Stimulated activated CD8-positive, alpha-beta memory T cell treated with anti-CD3 and anti-CD28 coated beads, Interleukin-15, amount 100 ng/mL, for 48 hours (primary cell): Measurements from ENCODE around the gene ADD2.
"Not testable (repeated sequence)": the region's sequence is repeated elsewhere in the genome, so short reads cannot be mapped to it uniquely, and the experiment has no call there.

Experiments used
- DNase-seq, 2 donors: peaks; one replicate each; pipeline ENCODE4 v3.0.0-alpha.2; 2020; ENCODE audit warnings: low read depth in 2 of 2

The ADD2 gene, protein sequence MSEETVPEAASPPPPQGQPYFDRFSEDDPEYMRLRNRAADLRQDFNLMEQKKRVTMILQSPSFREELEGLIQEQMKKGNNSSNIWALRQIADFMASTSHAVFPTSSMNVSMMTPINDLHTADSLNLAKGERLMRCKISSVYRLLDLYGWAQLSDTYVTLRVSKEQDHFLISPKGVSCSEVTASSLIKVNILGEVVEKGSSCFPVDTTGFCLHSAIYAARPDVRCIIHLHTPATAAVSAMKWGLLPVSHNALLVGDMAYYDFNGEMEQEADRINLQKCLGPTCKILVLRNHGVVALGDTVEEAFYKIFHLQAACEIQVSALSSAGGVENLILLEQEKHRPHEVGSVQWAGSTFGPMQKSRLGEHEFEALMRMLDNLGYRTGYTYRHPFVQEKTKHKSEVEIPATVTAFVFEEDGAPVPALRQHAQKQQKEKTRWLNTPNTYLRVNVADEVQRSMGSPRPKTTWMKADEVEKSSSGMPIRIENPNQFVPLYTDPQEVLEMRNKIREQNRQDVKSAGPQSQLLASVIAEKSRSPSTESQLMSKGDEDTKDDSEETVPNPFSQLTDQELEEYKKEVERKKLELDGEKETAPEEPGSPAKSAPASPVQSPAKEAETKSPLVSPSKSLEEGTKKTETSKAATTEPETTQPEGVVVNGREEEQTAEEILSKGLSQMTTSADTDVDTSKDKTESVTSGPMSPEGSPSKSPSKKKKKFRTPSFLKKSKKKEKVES

GRCh38 chr2:70767699-70768589 is at the start of gene ADD2:
ADD2 (minus strand) TSS chr2:70768200; CDS start chr2:70706408, 61,792 bp downstream.
- peak; percentile 23 to 52 for DNase-seq

- DNase-seq: no peak
Measured at GRCh38 chr2:70817284-70817954, 49.4 kb upstream of the ADD2 start.

- DNase-seq: no peak
Measured at GRCh38 chr2:70816726-70817125, 48.7 kb upstream of the ADD2 start.

GRCh38 chr2:70808983-70809958 is 41.3 kb upstream of the ADD2 start:
- DNase-seq: no peak

GRCh38 chr2:70807828-70808118 is 39.8 kb upstream of the ADD2 start:
- DNase-seq: no peak

DNA sequence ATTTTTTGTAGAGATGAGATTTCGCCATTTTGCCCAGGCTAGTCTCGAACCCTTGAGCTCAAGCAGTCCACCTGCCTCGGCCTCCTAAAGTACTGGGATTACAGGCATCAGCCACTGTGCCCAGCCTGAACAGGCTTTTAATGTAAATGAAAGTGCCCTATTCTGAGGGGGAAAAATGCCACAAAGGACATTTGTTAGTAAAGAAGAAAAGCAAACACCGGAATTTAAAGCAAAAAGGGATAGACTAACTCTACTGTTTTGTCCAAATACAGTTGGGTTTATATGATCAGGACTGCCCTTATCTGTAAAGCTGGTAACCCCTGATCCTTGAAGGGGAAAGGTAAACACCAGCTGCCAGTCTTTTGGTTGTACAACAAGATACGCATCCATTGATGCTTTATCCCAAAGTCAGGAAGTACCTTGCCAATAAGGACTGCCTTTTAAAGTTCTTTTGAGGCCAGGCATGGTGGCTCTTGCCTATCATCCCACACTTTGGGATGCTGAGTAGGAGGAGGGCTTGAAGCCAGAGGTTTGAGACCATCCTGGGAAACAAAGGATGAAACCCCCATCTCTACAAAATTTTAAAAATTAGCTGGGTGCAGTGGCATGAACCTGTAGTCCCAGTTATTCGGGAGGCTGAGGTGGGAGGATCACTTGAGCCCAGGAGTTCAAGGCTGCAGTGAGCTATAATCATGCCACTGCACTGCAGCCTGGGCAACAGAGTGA is 39.3 kb upstream of the ADD2 start:
- no peak for DNase-seq

- DNase-seq: no peak
Measured at GRCh38 chr2:70806620-70807019, 38.6 kb upstream of the ADD2 start.

DNA sequence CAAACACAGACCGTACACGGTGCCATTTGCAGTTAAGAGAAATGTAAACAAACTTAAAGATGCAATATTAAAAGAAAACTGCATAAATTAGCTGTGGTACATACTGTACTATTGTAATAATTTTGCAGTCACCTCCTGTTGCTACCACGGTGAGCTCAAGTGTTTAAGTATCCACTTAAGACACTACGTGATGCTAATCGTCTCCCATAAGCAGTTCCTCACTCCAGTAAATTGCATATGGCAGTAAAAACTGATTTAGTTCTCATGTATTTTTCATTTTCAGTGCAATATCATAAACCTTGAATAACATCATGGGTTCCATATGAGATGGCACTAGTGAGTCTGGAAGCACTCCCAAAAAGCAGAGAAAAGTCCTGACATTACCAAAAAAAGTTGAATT is 38.0 kb upstream of the ADD2 start:
- DNase-seq: no peak

- DNase-seq: no peak
Measured at GRCh38 chr2:70801607-70802263, 33.7 kb upstream of the ADD2 start.

DNA sequence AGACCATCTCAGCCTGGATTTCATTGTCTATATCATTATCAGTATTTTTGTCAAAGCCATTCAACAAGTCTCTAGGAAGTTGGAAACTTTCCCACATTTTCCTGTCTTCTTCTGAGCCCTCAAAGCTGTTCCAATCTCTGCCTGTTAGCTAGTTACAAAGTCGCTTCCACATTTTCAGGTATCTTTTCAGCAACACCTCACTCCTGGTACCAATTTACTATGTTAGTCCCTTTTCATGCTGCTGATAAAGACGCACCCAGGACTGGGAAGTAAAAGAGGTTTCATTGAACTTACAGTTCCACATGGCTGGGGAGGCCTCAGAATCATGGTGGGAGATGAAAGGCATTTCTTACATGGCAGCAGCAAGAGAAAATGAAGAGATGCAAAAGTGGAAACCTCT is 31.7 kb upstream of the ADD2 start:
- no peak for DNase-seq

GRCh38 chr2:70797996-70798395 is 30.0 kb upstream of the ADD2 start:
- not testable (repeated sequence) for DNase-seq

DNA sequence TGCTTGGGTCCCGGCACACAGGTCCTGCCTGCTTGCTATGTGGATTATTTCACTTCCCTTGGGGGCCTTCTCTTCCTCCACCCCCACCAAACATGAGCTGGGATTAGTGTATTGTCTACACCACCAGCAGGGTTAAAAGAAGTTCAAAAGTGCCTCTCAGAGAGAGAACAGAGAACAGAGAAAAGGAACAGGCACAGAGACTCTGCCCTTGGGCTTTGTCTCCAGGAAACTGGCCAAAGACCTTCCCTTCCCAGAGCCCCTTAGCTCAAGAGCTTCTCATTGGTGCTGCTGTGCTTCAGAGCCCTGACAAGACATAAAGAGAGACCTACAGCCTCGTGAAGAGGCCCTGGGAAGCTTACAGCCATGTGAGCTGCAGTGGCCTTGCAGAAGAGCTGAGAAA is 29.5 kb upstream of the ADD2 start:
- DNase-seq: no peak

DNA sequence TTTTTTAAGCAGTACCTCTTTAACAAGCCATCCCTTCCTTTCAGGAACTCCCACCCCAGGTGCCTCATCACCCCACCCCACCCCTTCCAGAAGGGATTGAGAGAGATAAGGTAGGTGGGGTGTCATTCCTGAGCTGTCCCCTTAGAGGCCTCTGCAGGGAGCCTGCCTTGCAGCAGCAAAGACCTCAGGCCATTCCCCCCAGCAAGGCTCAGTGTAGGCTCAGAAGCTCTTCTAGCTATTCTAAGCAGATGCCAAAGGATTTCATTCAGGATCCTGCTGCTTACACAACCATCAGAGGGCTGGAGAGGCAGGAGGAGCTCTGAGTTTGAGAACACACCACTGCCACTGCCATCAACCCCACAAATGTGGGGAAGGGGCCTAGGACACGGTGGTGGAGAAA is 28.3 kb upstream of the ADD2 start:
- no peak for DNase-seq

- DNase-seq: no peak
Measured at GRCh38 chr2:70795164-70795995, 27.4 kb upstream of the ADD2 start.

DNA sequence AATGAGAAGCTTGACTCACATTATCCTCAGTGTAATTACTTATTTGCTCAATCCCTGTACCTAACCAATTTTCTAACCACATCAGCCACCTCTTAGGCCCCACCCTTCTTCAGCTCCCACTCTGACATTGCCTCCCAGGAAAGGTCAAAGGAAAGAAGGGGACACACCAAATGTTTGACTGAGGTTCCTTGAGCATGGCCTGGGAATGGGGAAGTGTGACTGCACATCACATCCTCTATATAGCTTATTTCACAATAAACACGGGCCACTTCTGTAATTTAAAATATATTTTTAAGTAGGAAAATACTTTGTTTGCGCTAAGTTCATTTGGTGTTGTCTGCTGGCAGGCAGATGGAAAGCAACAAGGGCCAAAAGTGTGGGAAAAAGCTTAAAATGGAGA is 25.4 kb upstream of the ADD2 start:
- DNase-seq: no peak

DNA sequence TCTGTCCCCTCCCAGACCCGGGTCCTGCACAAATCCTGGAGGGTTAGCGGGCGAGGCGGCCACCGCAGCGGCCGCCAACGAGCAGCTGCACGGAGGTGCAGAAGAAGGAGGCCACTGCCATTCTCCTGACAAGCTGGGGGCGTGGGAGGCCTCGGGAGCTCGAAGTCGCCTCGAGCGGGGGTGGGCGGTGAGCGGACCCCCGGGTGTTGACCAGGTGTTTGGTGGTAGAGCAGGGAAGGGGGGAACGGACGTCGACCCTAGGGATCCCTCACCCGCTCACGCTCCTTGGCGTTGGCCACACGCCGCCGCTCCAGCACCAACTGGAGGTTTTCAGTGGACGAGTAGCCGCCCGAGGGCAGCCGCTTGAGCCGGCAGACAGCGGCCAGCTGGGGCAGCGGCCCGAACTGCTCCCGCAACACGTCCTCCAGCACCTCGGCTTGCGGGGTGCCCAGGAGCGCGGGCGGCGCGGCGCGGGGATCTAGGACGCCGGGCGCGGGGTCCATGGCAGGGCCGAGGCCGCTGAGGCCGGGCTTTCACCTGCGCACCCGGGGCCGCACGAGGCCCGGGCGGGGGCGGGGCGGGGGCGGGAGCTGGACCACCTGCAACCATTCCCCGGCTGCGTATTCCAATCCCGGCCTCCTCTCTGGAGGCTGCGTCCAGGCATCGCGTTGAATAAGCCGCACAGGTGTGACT is 22.3 kb upstream of the ADD2 start, which contains the start of gene FIGLA:
Gene FIGLA, minus strand, starts transcription at position 508 of the 693 bp plus-strand sequence. Its CDS starts 5 bp downstream, at position 503.
- no peak for DNase-seq

- peak; percentile 57 to 59 for DNase-seq
Measured at GRCh38 chr2:70789304-70790135, 21.5 kb upstream of the ADD2 start.
